Right lobe of liver (tissue), 6 donors: ENCODE measurements around the gene EIF4E1B. TPM values are rescaled to one million over a fixed set of nuclear protein-coding genes. Genes with fewer than 3 reads are reported as not detected.

ENCODE experiments used
- ATAC-seq, 4 donors: fragments of 200-7000 bp; cut with Tn5 transposase; one replicate each; pipeline ENCODE4 v1.9.1; 2020; ENCODE audit warnings: mild to moderate bottlenecking in 4 of 4, moderate library complexity in 4 of 4
- DNase-seq, 3 donors: peaks; one replicate each; pipeline ENCODE4 v3.0.0-alpha.2; 2020
- H3K27ac ChIP-seq, 3 donors: fragments of 200-600 bp; one replicate each; pipeline ENCODE4 v1.8.0; 2022
- H3K27me3 ChIP-seq, 2 donors: fragments of 200-600 bp; one replicate each; pipeline ENCODE4 v1.8.0; 2022
- H3K36me3 ChIP-seq, 4 donors: fragments of 200-600 bp; sonication (generic) in 1 of 4; one replicate each; pipeline versions ENCODE4 v1.5.1 to v1.8.0; 2017 to 2022; ENCODE audit warnings: control low read depth in 1 of 4
- H3K4me1 ChIP-seq, 4 donors: fragments of 200-600 bp; sonication (generic) in 1 of 4; one replicate each; pipeline versions ENCODE4 v1.5.1 to v1.8.0; 2017 to 2022; ENCODE audit warnings: control low read depth in 1 of 4
- H3K4me3 ChIP-seq, 3 donors: fragments of 200-600 bp; one replicate each; pipeline ENCODE4 v1.8.0; 2022
- H3K9me3 ChIP-seq, 4 donors: fragments of 200-600 bp; sonication (generic) in 1 of 4; one replicate each; pipeline versions ENCODE4 v1.5.1 to v1.8.0; 2017 to 2022; ENCODE audit warnings: control low read depth in 1 of 4
- POLR2A ChIP-seq: fragments of 450-650 bp; IDR thresholded peaks from one replicate; pipeline ENCODE4 v1.6.1; 2017; ENCODE audit warnings: antibody characterized with exemption, mild to moderate bottlenecking
- WGBS: methylation state at CpG from one replicate; pipeline ENCODE4 v1.1.6; 2018; ENCODE audit warnings: low coverage, low lambda C conversion rate; ENCODE audit not compliant: insufficient coverage; ENCODE audit errors: missing lambda C conversion rate; 5-methylcytosine and 5-hydroxymethylcytosine counted together
- intact Hi-C, 2 donors: fragments of 100-400 bp; cut with DNase I; formaldehyde crosslinking; loops; one replicate each; pipeline versions ENCODE4 v1.11.2 to v1.14.1; 2022
- total RNA-seq, 6 experiments: library from RNA; depleted of rRNA in 2 of 6; stranded (reverse); fragments of >200 nt in 2 of 6; fragmentation: NEBNext Ultra II Directional in 3 of 6; extraction: Animal tissue kit (Norgen Biotek cat#: 25700) in 3 of 6; gene quantifications; one replicate each; pipeline versions ENCODE4 v1.1.0 to v1.2.4, GENCODE V29; 2016 to 2023
- TF ChIP-seq, protein P1 (sequence below), 4 donors: fragments of 200-600 bp in 3 of 4; fragments of 450-650 bp in 1 of 4; IDR thresholded peaks; one replicate each; pipeline versions ENCODE4 v1.5.1 to v1.8.0; 2016 to 2022; ENCODE audit warnings: antibody characterized with exemption in 4 of 4, mild to moderate bottlenecking in 2 of 4
- donor health status: DM: no; HTN: yes; CAD: no.
- donor health status: DM: no; HTN: no; CAD: no.
- donor health status: DM: no; HTN: no; CAD: no.
- donor health status: DM: no; HTN: yes; CAD: no.
- donor health status: DM: no; HTN: yes; CAD: no.

EIF4E1B gene
- total RNA-seq, 6 experiments from 2014 or later: not detected

DNA sequence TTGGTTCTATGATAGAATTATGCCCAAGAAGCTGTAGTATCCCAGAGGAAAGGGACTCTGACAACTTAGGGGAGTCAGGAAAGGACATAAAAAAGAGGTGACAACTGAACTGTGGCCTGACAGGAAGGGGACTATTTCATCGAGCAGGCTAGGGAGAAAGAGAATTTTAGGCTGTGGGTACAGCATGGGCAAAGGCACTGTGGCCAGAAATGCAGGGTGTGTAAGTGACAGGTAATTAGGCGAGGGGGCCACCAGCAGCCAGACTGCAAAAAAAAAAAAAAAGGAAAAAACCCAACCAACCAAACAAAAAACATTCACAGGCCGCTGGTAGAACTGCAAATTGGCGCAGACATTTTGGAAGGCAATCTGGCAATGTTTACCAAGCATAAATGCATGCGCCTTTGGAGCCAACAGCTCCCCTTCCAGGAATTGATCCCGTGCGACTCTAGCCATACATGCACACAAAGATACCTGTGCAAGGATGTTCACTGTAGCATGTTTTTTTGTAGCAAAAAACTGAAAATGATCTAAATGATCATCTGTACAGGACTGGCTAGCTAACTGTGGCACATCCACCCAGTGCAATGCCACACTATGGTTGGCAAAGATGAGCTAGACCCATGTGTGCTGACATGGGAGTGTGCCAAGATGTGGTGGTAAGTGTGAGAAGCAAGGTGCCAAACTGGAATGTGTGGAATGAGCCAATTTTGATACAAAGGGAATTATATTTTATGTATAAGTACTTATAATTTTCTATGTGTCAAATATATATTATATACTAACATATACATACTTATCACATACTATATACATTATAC lies 1.1 kb downstream of the EIF4E1B start:
- intact Hi-C loops: no loop called here
- no peak for TF ChIP-seq POLR2A
- TF ChIP-seq, protein P1, sequence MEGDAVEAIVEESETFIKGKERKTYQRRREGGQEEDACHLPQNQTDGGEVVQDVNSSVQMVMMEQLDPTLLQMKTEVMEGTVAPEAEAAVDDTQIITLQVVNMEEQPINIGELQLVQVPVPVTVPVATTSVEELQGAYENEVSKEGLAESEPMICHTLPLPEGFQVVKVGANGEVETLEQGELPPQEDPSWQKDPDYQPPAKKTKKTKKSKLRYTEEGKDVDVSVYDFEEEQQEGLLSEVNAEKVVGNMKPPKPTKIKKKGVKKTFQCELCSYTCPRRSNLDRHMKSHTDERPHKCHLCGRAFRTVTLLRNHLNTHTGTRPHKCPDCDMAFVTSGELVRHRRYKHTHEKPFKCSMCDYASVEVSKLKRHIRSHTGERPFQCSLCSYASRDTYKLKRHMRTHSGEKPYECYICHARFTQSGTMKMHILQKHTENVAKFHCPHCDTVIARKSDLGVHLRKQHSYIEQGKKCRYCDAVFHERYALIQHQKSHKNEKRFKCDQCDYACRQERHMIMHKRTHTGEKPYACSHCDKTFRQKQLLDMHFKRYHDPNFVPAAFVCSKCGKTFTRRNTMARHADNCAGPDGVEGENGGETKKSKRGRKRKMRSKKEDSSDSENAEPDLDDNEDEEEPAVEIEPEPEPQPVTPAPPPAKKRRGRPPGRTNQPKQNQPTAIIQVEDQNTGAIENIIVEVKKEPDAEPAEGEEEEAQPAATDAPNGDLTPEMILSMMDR (IDR thresholded peaks at IDR 0.05): no peak
- Histone ChIP-seq H3K27me3 (peaks cover 4 to 5% of the 10 kb centered on the region in 2 donors), H3K36me3 (no peaks in the 10 kb centered on the region), H3K27ac (no peak overlapping the region), H3K4me3 (no peak overlapping the region), H3K9me3 (no peaks in the 10 kb centered on the region), H3K4me1 (peaks cover 0 to 11% (median 0%) of the 10 kb centered on the region in 4 donors)
- ATAC-seq (no peak), DNase-seq (no peak)
- WGBS: 59% methylated on average over 7 of the region's 7 CpGs

DNA sequence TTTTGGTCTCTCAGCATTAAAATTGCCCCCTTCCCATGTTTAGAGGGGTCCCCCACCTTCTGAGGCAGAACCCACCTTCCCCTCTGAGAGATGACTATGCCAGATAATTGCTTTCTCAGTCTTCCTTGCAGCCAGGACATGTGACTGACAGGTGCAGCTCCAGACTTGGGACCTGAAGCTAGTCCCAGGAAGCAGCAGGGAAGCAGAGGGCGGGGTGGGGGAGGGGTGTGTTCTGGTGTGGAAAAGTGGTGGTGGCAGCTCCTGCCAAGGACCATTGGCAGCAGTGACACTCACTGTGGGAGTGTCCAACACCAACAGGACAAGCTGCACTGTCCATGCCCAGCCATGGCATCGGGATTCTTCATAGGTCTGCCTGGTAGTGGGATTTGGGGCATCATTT lies 2.3 kb downstream of the EIF4E1B start:
- Histone ChIP-seq H3K9me3 (no peaks in the 10 kb centered on the region), H3K36me3 (no peaks in the 10 kb centered on the region), H3K27me3 (peaks cover 4 to 5% of the 10 kb centered on the region in 2 donors), H3K4me1 (peaks cover 0 to 11% (median 0%) of the 10 kb centered on the region in 4 donors), H3K4me3 (no peak overlapping the region), H3K27ac (no peak overlapping the region)
- DNase-seq: no peak
- ATAC-seq: no peak
- no CpG with 5 or more reads among the region's 2 CpGs for WGBS
- no peak for TF ChIP-seq POLR2A
- TF ChIP-seq, protein P1 (IDR thresholded peaks at IDR 0.05): no peak
- intact Hi-C loops: no loop called here

DNA sequence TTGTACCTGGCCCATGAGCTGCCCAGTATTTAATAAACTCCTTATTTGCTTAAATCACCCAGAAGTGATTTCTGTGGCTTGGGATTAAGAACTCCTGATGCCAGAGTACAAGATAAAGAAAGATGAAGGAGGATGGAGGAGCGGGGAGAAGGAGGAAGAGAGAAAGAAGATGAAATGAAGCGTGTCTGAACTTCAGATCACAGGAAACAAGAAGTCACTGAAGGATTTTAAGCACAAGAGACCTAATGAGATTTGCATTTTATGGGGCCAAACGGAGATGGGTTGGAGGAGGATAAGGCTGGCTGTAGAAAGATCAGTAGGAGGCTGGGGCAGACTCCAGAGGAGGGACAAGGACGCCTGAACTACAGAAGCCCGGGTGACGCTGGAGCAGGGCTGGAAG lies 3.1 kb downstream of the EIF4E1B start:
- Histone ChIP-seq H3K27me3 (peaks cover 1 to 4% of the 10 kb centered on the region in 2 donors), H3K4me1 (peaks cover 0 to 11% (median 0%) of the 10 kb centered on the region in 4 donors), H3K27ac (no peak overlapping the region), H3K4me3 (no peak overlapping the region), H3K9me3 (no peaks in the 10 kb centered on the region), H3K36me3 (no peaks in the 10 kb centered on the region)
- no peak for DNase-seq
- no peak for ATAC-seq
- intact Hi-C loops: no loop called here
- 13% methylated on average over 6 of the region's 6 CpGs for WGBS
- no peak for TF ChIP-seq POLR2A

DNA sequence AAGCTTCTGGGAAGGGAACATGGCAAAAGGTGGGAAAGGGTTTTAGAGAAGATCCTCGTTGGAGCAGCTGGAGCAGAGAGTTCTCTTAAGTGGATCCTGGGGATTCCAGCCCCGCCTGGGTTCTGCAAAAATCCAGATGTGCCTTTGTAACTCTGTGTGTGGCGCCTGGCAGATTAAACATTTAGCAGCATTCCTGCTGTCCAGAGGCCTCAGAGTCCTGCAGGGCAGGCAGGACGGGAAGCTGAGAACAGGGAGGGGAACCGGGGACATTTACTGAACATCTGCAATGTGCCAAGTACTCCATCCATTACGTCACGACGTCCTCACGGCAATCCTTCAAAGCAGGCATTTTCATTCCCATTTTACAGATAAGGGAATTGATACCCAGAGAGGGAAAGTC lies 6.0 kb downstream of the EIF4E1B start:
- no peaks in the 10 kb centered on the region for H3K27me3 ChIP-seq
- intact Hi-C loops: no loop called here
- DNase-seq (no peak), ATAC-seq (no peak)
- TF ChIP-seq, protein P1 (IDR thresholded peaks at IDR 0.05): no peak
- no peak for TF ChIP-seq POLR2A
- 36% methylated on average over 6 of the region's 9 CpGs for WGBS
- H3K4me1 ChIP-seq: no peaks in the 10 kb centered on the region
- no peaks in the 10 kb centered on the region for H3K9me3 ChIP-seq
- H3K27ac ChIP-seq: no peak overlapping the region
- H3K4me3 ChIP-seq: no peak overlapping the region
- no peaks in the 10 kb centered on the region for H3K36me3 ChIP-seq

DNA sequence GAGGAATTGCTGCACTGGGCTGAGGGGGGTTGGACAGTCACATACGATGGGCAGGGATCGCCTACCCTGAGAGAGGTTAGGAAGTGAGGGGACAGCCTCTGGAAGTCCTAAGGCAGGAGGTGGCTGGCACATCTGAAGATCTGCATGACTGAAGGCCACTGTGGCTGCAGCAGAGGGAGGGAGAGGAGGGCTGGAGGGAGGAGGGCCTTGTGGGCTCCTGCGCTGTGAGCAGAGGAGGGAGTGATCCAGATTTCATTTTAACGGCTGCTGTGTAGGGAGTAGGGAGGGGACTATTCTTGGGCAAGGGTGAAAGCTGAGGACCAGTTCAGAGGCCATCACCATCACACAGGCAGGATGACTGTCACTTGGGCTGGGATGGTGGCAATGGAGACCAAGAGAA lies 7.1 kb downstream of the EIF4E1B start:
- ATAC-seq (no peak), DNase-seq (no peak)
- intact Hi-C loops: no loop called here
- no peaks in the 10 kb centered on the region for H3K9me3 ChIP-seq
- H3K4me1 ChIP-seq: no peaks in the 10 kb centered on the region
- no peak overlapping the region for H3K4me3 ChIP-seq
- H3K27me3 ChIP-seq: no peaks in the 10 kb centered on the region
- no peaks in the 10 kb centered on the region for H3K36me3 ChIP-seq
- TF ChIP-seq, protein P1 (IDR thresholded peaks at IDR 0.05): no peak
- TF ChIP-seq POLR2A: no peak
- H3K27ac ChIP-seq: no peak overlapping the region
- 47% methylated on average over 4 of the region's 4 CpGs for WGBS
